Transverse colon (tissue), 4 donors: ENCODE data around the gene PDXK. TPM values are rescaled to one million over a fixed set of nuclear protein-coding genes. Genes with fewer than 3 reads are reported as not detected.

Experiments used
- DNase-seq: peaks from one replicate; pipeline ENCODE4 v3.0.0-alpha.2; 2019
- H3K27ac ChIP-seq, 4 donors: fragments of 200-600 bp; sonication (generic); 2 replicates each; pipeline ENCODE4 v1.5.1; 2016 to 2018; ENCODE audit warnings: inconsistent platforms in 4 of 4
- H3K27me3 ChIP-seq: fragments of 200-600 bp; sonication (generic); 2 replicates; pipeline ENCODE4 v1.5.1; 2017; ENCODE audit warnings: inconsistent platforms
- H3K36me3 ChIP-seq, 4 donors: fragments of 200-600 bp; sonication (generic); 2 replicates each; pipeline ENCODE4 v1.5.1; 2017 to 2019; ENCODE audit warnings: inconsistent platforms in 4 of 4
- H3K4me1 ChIP-seq, 4 donors: fragments of 200-600 bp; sonication (generic); 2 replicates each; pipeline ENCODE4 v1.5.1; 2017 to 2020; ENCODE audit warnings: inconsistent platforms in 4 of 4
- H3K4me3 ChIP-seq, 4 donors: fragments of 200-600 bp; sonication (generic); 1 replicate in 1 of 4; 2 replicates in 3 of 4; pipeline versions ENCODE4 v1.5.1 to v1.6.1; 2017 to 2019; ENCODE audit warnings: inconsistent platforms in 4 of 4
- H3K9me3 ChIP-seq, 2 donors: fragments of 200-600 bp; sonication (generic); 2 replicates each; pipeline ENCODE4 v1.5.1; 2017 to 2019; ENCODE audit warnings: inconsistent platforms in 2 of 2
- EP300 ChIP-seq: sonication (generic); formaldehyde crosslinking; IDR thresholded peaks from one replicate; pipeline ENCODE4 v1.6.1; 2017; ENCODE audit warnings: antibody characterized with exemption, low read depth
- POLR2A ChIP-seq: fragments of 450-650 bp; IDR thresholded peaks from one replicate; pipeline ENCODE4 v1.6.1; 2016; ENCODE audit warnings: antibody characterized with exemption, mild to moderate bottlenecking, moderate library complexity
- POLR2AphosphoS5 ChIP-seq, 3 donors: sonication (generic); formaldehyde crosslinking; IDR thresholded peaks; one replicate each; pipeline ENCODE4 v1.6.1; 2016; ENCODE audit warnings: antibody characterized with exemption in 3 of 3
- WGBS, 2 donors: methylation state at CpG; one replicate each; pipeline ENCODE4 v1.1.5; 2018; ENCODE audit warnings: low coverage in 1 of 2; 5-methylcytosine and 5-hydroxymethylcytosine counted together
- in situ Hi-C, 4 donors: fragments of 200-750 bp; cut with MboI; loops; one replicate each; pipeline versions ENCODE4 v1.15.0 to v1.15.1; 2017; ENCODE audit warnings: low sequenced_read_pairs in 3 of 4, low pct_ligation_motif_present in 1 of 4, low pct_unique_long_range_greater_than_20kb in 1 of 4
- intact Hi-C: fragments of 100-400 bp; cut with DNase I; formaldehyde crosslinking; loops from one replicate; pipeline ENCODE4 v1.15.1; 2023; ENCODE audit warnings: low total_unique reads
- total RNA-seq, 4 donors: library from RNA; depleted of rRNA; stranded (reverse); fragments of >200 nt; gene quantifications; one replicate each; pipeline ENCODE4 v1.1.0, GENCODE V29; 2016
- TF ChIP-seq, protein P1 (sequence below), 5 experiments: fragments of 200-600 bp in 3 of 5; fragments of 450-650 bp in 2 of 5; sonication (generic) in 3 of 5; IDR thresholded peaks; 1 replicate in 2 of 5; 2 replicates in 3 of 5; pipeline ENCODE4 v1.5.1; 2016 to 2017; ENCODE audit warnings: antibody characterized with exemption in 5 of 5, inconsistent platforms in 3 of 5, mild to moderate bottlenecking in 2 of 5, moderate library complexity in 1 of 5

Gene PDXK
- total RNA-seq, 4 donors from 2014 or later: 85.8 to 117 (median 103) TPM

DNA sequence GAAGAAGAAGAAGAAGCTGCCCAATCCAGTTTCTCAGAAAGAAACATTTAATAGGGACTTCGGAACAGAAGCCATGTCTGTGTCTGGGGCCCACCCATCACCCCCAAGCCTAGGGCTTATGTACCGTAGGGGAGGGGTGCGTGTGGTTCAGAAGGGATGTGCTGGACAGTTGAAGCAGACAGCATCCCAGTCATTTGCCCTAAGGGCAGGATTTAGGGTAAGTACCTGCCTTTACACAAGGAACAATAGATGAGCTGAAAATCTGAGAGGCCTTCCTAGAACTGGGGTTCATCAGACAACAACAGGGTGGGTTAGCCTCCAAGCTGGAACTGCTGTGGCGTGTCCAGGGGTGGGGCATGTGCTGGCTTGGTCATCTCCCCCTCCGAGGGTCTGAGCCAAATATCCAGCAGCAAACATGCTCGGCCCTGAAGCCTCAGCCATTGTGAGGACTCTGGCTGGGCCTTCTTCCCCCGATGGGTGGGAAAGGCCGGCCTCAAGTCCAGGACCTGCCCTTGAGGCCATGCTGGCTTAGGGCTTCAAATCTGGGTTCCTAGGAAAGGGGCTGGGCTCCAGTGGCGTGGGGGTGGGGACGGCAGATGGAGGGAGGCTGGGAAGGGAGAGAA is 45.1 kb downstream of the PDXK start:
- no peak overlapping the region for H3K27ac ChIP-seq
- WGBS, 2 donors: 94% methylated on average over 3 to 10 of the region's 10 CpGs
- intact Hi-C loops: no loop called here
- TF ChIP-seq POLR2AphosphoS5 (IDR thresholded peaks at IDR 0.05) (no peak), POLR2A (no peak), EP300 (no peak)
- TF ChIP-seq, protein P1, sequence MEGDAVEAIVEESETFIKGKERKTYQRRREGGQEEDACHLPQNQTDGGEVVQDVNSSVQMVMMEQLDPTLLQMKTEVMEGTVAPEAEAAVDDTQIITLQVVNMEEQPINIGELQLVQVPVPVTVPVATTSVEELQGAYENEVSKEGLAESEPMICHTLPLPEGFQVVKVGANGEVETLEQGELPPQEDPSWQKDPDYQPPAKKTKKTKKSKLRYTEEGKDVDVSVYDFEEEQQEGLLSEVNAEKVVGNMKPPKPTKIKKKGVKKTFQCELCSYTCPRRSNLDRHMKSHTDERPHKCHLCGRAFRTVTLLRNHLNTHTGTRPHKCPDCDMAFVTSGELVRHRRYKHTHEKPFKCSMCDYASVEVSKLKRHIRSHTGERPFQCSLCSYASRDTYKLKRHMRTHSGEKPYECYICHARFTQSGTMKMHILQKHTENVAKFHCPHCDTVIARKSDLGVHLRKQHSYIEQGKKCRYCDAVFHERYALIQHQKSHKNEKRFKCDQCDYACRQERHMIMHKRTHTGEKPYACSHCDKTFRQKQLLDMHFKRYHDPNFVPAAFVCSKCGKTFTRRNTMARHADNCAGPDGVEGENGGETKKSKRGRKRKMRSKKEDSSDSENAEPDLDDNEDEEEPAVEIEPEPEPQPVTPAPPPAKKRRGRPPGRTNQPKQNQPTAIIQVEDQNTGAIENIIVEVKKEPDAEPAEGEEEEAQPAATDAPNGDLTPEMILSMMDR (IDR thresholded peaks at IDR 0.05): no peak
- H3K27me3 ChIP-seq: no peaks in the 10 kb centered on the region
- in situ Hi-C loops: no loop called here
- H3K9me3 ChIP-seq: no peaks in the 10 kb centered on the region
- no peak overlapping the region for H3K4me3 ChIP-seq
- no peak for DNase-seq
- peaks cover 0 to 6% (median 0%) of the 10 kb centered on the region in 4 donors for H3K36me3 ChIP-seq
- H3K4me1 ChIP-seq: peaks cover 13 to 26% (median 16%) of the 10 kb centered on the region in 4 donors

DNA sequence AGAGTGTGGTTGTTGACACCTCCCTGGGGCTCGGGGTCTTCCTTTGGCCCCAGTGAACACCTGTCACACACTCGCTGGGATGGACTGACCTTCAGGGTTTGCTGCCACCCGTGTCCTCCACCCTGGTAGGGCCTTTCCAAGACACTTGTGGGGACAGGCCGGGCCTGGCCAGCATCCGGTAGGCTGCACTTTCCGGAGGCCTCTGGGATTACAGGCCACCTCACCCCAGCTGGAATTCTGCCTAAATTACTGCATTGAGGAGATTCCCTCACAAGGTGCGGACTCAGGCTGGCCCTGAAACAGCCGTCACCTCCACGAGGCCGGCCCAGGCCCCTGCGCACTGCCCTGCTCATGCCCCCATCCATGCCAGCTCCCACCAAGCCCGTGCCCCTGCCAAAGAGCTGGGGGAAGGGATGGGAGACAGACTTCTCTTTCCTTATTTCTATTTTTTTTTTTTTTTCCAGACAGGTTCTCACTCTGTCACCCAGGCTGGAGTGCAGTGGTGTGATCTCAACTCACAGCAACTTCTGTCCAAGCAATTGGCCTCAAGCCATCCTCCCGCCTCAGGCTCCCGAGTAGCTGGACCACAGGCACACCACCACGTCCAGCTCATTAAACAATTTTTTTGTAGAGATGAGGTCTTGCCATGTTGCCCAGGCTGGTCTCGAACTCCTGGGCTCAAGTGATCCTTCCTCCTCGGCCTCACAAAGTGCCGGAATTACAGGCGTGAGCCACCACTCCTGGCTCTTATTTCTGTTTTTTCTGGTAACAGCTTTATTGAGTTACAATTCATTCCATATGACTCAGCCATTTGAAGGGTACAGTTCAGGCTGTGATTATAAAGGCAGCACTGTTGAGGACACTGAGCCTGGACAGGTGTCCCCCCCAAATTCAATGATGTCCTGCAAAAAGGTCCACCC is 45.9 kb downstream of the PDXK start:
- DNase-seq: no peak
- H3K36me3 ChIP-seq: no peaks in the 10 kb centered on the region
- H3K9me3 ChIP-seq: no peaks in the 10 kb centered on the region
- in situ Hi-C loops: no loop called here
- peaks cover 13 to 24% (median 16%) of the 10 kb centered on the region in 4 donors for H3K4me1 ChIP-seq
- no peak overlapping the region for H3K27ac ChIP-seq
- 84 to 93% methylated on average over 4 to 18 of the region's 19 CpGs for WGBS, 2 donors
- H3K4me3 ChIP-seq: no peak overlapping the region
- intact Hi-C loops: no loop called here
- TF ChIP-seq POLR2AphosphoS5 (IDR thresholded peaks at IDR 0.05): no peak
- no peak for TF ChIP-seq POLR2A
- no peaks in the 10 kb centered on the region for H3K27me3 ChIP-seq

DNA sequence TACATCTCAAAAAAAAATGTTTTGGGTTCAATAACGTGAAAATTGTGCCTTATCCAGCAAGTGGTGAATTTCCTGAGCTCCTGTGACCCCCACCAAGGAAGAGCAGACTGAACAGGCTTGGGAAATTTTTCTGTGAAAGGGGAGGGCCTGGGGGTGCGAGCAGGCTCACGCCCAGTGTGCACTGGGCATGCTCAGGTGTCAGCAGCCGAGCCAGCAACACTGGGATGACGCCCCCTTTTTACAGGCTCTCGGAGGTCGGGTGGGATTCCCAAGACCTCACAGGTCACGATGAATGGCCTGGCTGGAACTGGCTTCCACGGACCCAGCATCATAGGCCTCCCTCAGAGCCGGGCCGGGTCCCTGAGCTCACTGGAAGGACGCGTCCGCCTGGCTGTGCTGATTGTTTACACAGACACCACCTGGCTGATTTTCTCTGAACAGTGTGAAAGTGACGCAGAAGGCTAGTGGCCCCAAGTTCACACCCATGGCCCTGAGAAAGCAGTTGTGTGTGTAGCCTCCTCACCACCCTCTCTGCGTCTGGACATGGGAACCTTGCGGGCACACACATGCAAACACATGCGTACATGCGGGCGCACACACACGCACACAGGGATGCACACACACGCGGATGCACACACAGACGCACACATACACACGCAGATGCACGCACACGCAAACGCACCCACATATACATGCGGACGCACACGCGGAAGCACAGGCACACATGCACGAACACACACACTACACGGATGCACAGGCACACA is 48.0 kb downstream of the PDXK start:
- peak; percentile 45 for DNase-seq
- intact Hi-C loops (no loop called here), in situ Hi-C loops (no loop called here)

GRCh38 chr21:43767498-43767983 is 48.6 kb downstream of the PDXK start:
- Histone ChIP-seq H3K9me3 (no peaks in the 10 kb centered on the region), H3K27ac (peak overlapping the region; percentile 44 to 65 (median 61)), H3K27me3 (no peaks in the 10 kb centered on the region), H3K4me3 (no peak overlapping the region), H3K4me1 (peaks cover 13 to 24% (median 16%) of the 10 kb centered on the region in 4 donors), H3K36me3 (no peaks in the 10 kb centered on the region)
- in situ Hi-C loops (no loop called here), intact Hi-C loops (no loop called here)
- TF ChIP-seq POLR2AphosphoS5 (IDR thresholded peaks at IDR 0.05) (no peak), EP300 (no peak), POLR2A (no peak)
- TF ChIP-seq, protein P1 (IDR thresholded peaks at IDR 0.05): no peak
- WGBS, 2 donors: 83% methylated on average over 15 of the region's 15 CpGs; no CpG with 5 or more reads in 1 of the 2 donors
- DNase-seq: no peak

More for the DNA sequence above, 48.0 kb downstream of the PDXK start:
- Histone ChIP-seq H3K27me3 (no peaks in the 10 kb centered on the region), H3K36me3 (no peaks in the 10 kb centered on the region), H3K9me3 (no peaks in the 10 kb centered on the region), H3K27ac (peak overlapping the region in 1 of 4 donors; percentile 64), H3K4me1 (peaks cover 13 to 24% (median 16%) of the 10 kb centered on the region in 4 donors), H3K4me3 (no peak overlapping the region)
- TF ChIP-seq POLR2A (peak; percentile 32), POLR2AphosphoS5 (IDR thresholded peaks at IDR 0.05) (no peak), EP300 (no peak)
- TF ChIP-seq, protein P1 (IDR thresholded peaks at IDR 0.05): peak in 1 of 5 experiments; percentile 26
- 39 to 58% methylated on average over 7 to 34 of the region's 34 CpGs for WGBS, 2 donors
